Renal pelvis (tissue), 4 donors: Measurements from ENCODE around the gene TTN. TPM values are rescaled to one million over a fixed set of nuclear protein-coding genes. Genes with fewer than 3 reads are reported as not detected.
"Not testable (repeated sequence)": the region's sequence is repeated elsewhere in the genome, so short reads cannot be mapped to it uniquely, and the experiment has no call there.

Experiments used
- DNase-seq: peaks from one replicate; pipeline ENCODE4 v3.0.0-alpha.2; 2013
- polyA plus RNA-seq, 3 donors: library from polyadenylated mRNA; unstranded; fragments of 120-200 nt; gene quantifications; one replicate each; pipeline ENCODE4 v1.2.1, GENCODE V29; 2013; ENCODE audit not compliant: insufficient read length in 3 of 3

Gene TTN
- polyA plus RNA-seq, 3 donors: 1.1 to 1.3 (median 1.2) TPM

GRCh38 chr2:178666458-178666857, 140.8 kb downstream of the TTN start:
- DNase-seq: no peak

GRCh38 chr2:178658480-178658879, 148.7 kb downstream of the TTN start:
- not testable (repeated sequence) for DNase-seq

- DNase-seq: no peak
Measured at GRCh38 chr2:178650554-178650953, 156.7 kb downstream of the TTN start.

GRCh38 chr2:178644919-178645318, 162.3 kb downstream of the TTN start:
- no peak for DNase-seq

- DNase-seq: no peak
Measured at GRCh38 chr2:178641498-178641897, 165.7 kb downstream of the TTN start.

- DNase-seq: no peak
Measured at GRCh38 chr2:178635897-178636296, 171.3 kb downstream of the TTN start.

GRCh38 chr2:178632729-178633128, 174.5 kb downstream of the TTN start:
- DNase-seq: no peak

GRCh38 chr2:178630581-178630980, 176.6 kb downstream of the TTN start:
- DNase-seq: no peak

GRCh38 chr2:178629463-178629862, 177.8 kb downstream of the TTN start:
- DNase-seq: no peak

- DNase-seq: no peak
Measured at GRCh38 chr2:178628605-178629004, 178.6 kb downstream of the TTN start.

- no peak for DNase-seq
Measured at GRCh38 chr2:178627401-178627800, 179.8 kb downstream of the TTN start.

GRCh38 chr2:178615969-178616368, 191.3 kb downstream of the TTN start:
- no peak for DNase-seq

- no peak for DNase-seq
Measured at GRCh38 chr2:178602901-178603300, 204.3 kb downstream of the TTN start.

GRCh38 chr2:178592655-178593054, 214.6 kb downstream of the TTN start:
- DNase-seq: no peak

- DNase-seq: no peak
Measured at GRCh38 chr2:178589335-178589734, 217.9 kb downstream of the TTN start.

GRCh38 chr2:178584666-178585065, 222.6 kb downstream of the TTN start:
- no peak for DNase-seq

- no peak for DNase-seq
Measured at GRCh38 chr2:178579006-178579405, 228.2 kb downstream of the TTN start.

GRCh38 chr2:178574789-178575188, 232.4 kb downstream of the TTN start:
- DNase-seq: no peak

GRCh38 chr2:178568227-178568626, 239.0 kb downstream of the TTN start:
- DNase-seq: no peak

- DNase-seq: no peak
Measured at GRCh38 chr2:178553047-178553446, 254.2 kb downstream of the TTN start.

GRCh38 chr2:178550352-178550751, 256.9 kb downstream of the TTN start:
- DNase-seq: no peak

- no peak for DNase-seq
Measured at GRCh38 chr2:178542569-178542968, 264.7 kb downstream of the TTN start.

GRCh38 chr2:178542161-178542560, 265.1 kb downstream of the TTN start:
- DNase-seq: no peak

GRCh38 chr2:178536037-178536436, 271.2 kb downstream of the TTN start:
- DNase-seq: no peak

- no peak for DNase-seq
Measured at GRCh38 chr2:178531168-178531567, 276.1 kb downstream of the TTN start.
